SK-N-DZ (cell line): ENCODE measurements around the gene PHKG2.
A peak's percentile ranks its signal among the peaks of the same experiment; 100 is the strongest.

Source experiments
- DNase-seq: peaks from one replicate; pipeline ENCODE4 v3.0.0-alpha.2; 2015; ENCODE audit warnings: low spot score

PHKG2 gene

GRCh38 chr16:30728321-30728720, 19.9 kb upstream of the PHKG2 start:
- DNase-seq = no peak

GRCh38 chr16:30728899-30729672, 19.1 kb upstream of the PHKG2 start:
- no peak for DNase-seq

DNA sequence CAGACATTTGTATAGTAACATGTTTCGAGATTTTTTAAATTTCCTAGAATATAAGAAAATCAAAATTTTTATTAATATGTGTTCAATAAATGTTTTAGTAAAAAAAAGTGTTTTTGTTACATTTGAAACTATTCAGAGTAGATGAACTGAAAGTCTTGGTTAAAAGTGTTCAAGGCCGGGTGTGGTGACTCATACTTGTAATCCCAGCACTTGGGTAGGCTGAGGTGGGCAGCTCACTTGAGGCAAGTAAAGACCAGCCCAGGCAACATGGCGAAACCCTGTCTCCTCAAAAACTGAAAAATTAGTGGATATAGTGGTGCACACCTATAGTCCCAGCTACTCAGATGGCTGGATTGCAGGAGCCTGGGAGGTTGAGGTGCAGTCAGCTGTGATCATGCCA, 16.8 kb upstream of the PHKG2 start:
- no peak for DNase-seq

GRCh38 chr16:30736995-30737793, 11.0 kb upstream of the PHKG2 start:
- no peak for DNase-seq

GRCh38 chr16:30737794-30738648, 10.2 kb upstream of the PHKG2 start:
- DNase-seq = no peak

DNA sequence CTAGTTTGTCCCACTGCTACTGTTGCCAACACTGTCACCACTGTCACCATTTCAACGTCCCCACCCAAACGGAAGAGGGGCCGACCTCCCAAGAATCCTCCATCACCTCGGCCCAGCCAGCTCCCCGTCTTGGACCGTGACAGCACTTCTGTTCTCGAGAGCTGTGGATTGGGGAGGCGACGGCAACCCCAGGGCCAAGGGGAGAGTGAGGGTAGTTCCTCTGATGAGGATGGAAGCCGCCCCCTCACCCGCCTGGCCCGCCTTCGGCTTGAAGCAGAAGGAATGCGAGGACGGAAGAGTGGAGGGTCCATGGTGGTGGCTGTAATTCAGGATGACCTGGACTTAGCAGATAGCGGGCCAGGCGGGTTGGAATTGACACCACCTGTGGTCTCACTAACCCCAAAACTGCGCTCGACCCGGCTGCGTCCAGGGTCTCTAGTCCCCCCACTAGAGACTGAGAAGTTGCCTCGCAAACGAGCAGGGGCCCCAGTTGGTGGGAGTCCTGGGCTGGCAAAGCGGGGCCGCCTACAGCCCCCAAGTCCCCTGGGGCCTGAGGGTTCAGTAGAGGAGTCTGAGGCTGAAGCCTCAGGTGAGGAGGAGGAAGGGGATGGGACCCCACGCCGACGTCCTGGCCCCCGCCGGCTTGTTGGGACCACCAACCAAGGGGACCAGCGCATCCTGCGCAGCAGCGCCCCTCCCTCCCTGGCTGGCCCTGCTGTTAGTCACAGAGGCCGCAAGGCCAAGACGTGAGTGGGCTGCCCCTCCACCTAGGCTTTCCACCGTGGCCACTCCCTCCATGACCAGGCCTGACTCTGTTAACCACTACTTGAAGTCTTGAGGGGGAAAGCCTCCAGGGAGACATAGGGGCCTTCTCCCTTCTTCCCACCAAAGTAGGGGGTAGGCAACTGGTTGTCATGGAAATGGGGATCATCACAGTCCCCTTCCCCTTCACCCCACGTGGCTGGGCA, 9.0 kb upstream of the PHKG2 start:
- no peak for DNase-seq

GRCh38 chr16:30740364-30741251, 7.6 kb upstream of the PHKG2 start:
- no peak for DNase-seq

GRCh38 chr16:30741461-30741914, 6.7 kb upstream of the PHKG2 start:
- no peak for DNase-seq

DNA sequence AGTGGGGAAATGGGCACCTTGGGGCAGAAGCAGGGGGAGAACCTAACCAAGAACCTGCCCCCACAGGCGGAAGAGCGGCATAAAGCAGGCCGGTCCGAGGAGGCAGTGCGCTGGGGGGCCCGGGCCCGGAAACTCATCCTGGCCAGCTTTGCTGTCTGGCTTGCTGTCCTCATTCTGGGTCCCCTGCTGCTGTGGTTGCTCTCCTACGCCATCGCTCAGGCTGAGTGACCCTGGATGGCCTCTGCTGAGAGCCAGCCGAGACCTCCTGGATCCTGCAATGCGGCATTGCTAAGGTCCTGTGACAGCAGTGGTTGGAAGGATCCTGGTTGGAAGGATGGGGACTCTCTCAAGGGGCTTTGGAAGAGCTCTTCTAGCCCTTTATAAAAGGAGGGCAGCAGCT, 4.5 kb upstream of the PHKG2 start:
- no peak for DNase-seq

- DNase-seq = no peak
These were observed 4.0 kb upstream of the PHKG2 start for GRCh38 chr16:30744183-30744582.

GRCh38 chr16:30745082-30745481, 3.1 kb upstream of the PHKG2 start:
- no peak for DNase-seq

- DNase-seq = no peak
These were observed 1.5 kb upstream of the PHKG2 start for GRCh38 chr16:30746638-30747175.

- no peak for DNase-seq
These were observed 894 bp upstream of the PHKG2 start for GRCh38 chr16:30747331-30747730.

DNA sequence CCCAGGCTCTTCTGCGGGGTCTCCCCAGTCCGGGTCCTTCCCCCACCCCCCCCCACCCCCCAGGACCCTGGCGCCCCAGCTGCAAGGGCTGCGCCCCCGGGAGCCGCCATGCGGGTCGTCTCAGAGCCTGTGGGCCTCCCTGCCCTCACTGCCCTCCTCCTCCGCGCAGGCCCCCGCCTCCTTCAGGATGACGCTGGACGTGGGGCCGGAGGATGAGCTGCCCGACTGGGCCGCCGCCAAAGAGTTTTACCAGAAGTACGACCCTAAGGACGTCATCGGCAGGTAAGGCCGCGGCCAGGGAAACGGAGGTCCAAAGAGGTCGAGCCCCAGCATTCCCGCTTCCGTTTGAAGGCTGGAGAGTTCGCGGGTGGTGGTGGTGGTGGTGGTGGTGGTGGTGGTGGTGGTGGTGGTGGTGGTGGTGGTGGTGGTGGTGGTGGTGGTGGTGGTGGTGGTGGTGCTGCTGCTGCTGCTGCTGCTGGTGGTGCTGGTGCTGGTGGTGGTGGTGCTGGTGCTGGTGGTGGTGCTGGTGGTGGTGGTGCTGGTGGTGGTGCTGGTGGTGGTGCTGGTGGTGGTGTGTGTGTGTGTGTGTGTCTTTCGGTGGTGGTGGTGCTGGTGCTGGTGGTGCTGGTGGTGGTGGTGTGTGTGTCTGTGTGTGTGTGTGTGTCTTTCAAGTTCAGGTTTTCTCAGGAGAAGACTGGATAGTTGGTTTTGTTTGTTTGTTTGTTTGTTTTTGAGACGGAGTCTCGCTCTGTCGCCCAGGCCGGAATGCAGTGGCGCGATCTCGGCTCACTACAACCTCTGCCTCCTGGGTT, 615 bp downstream of the PHKG2 start:
- peak; percentile 42 for DNase-seq

GRCh38 chr16:30750201-30750600, 2.0 kb downstream of the PHKG2 start:
- DNase-seq = no peak

DNA sequence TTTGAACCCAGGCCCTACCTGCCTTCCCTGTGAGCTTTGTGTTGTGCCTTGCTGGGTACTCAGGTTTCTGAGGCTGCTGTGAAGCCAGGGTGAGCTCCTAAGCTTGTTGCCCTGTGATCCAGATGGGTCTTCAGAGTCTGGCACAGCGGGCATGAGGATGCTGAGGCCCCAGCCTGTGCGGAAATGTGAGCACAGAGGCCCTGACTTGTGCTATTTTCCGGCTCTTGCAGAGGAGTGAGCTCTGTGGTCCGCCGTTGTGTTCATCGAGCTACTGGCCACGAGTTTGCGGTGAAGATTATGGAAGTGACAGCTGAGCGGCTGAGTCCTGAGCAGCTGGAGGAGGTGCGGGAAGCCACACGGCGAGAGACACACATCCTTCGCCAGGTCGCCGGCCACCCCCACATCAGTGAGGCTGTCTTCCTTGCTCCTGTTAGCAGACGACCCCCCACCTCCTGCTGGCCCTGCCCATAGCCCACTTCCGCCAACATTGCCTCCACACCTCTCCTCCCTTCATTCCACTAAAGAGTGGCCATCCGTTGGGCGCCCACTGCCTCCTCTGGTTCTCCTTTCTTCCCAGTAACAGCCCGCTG, 2.7 kb downstream of the PHKG2 start:
- no peak for DNase-seq

GRCh38 chr16:30753596-30753995, 5.4 kb downstream of the PHKG2 start:
- DNase-seq = no peak
